Stimulated activated CD4-positive, alpha-beta T cell treated with anti-CD3 and anti-CD28 coated beads, Interleukin-12 subunit alpha, Interleukin-12 subunit beta, amount 100 ng/mL, for 4 hours (primary cell): ENCODE data around the gene KIAA1549.
"Not testable (repeated sequence)": the region's sequence is repeated elsewhere in the genome, so short reads cannot be mapped to it uniquely, and the experiment has no call there.

Source experiments
- DNase-seq: peaks from one replicate; pipeline ENCODE4 v3.0.0-alpha.2; 2020

The KIAA1549 gene

DNA sequence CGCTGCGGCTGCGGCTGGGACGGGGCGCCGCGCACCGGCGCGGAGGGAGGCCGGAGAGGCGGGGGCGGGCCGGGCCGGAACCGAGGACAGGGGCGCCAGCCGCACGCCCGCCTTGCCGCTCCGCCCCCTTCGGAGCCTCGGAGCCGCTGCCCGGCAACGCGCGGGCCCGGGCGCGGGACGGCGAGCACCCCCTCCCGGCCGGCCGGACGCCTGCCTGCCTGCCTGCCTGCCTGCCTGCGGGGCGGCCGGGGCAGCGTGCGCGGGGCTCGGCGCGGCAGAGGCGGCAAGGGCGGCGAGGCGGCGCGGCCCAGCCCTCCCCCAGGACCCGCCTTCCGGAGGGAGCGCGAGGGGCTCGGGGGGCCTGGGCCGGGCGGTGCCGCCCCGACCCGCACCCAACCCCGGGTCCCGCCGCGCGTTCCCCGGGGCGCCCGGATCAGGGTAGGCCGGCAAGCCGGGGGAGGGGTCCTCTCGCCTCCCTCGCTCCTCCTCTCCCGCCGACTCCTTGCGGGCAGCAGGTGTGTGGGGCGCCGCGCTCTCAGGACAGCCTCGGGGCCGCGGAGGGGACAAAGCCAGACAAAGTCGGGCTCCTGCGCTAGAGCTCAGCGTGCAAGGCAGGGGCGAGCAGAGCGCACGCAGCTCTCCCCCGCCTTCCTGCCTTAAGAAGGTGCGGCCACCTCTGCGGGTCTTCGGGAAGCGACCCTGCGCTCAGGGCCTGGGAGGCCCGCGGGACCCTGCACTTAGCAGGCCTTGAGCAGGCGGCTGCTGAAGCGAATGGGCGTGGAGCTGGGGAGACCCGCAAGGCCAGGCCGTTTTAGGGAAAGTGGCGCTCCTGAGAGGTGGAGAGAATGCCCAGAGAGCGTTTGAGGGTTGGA, at the start of gene KIAA1549:
Gene KIAA1549 (minus strand): TSS at position 58 of the 872 bp plus-strand sequence. CDS start 120 bp downstream, outside the sequence.
- peak; percentile 50 for DNase-seq

DNA sequence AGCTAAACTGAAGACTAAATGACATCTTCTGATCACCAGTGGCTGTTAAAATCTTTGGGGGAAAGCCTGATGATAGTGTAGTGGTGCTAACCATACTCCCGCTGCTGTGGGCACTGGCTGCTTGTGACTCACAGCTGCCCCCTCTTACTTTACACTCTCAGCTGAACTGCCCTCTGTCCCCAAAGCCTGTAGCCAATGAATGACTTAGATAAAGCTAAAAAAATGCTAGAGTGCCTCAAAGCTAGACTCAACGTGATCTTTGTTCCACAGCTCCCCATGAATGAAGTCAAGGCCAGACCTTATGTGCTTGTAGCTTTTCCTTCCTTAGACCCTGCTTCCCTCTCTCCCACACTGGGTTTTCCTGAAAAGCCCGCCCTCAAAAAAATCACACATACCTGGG, 48.2 kb upstream of the KIAA1549 start:
- DNase-seq = no peak

DNA sequence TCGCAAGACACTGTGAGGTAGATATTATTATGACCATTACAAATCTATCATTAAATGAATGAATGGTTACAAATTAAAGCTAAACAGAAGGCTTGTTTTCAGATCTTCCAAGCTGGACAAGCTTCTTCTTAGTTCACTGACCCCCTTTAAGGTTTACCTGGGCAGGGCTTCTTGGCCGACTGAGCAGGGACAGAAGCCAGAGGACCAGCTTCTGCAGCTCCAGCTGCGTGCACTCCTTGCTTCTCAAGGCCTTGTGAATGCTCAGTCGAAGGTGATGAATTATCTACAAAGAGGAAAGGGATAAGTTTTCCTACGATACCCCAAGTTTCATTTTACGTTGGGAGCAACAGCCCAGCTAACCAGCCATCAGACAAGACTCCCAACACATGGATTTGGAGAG, 45.4 kb upstream of the KIAA1549 start:
- no peak for DNase-seq

GRCh38 chr7:139025861-139026260, 44.7 kb upstream of the KIAA1549 start:
- DNase-seq = not testable (repeated sequence)

- no peak for DNase-seq
Observed at GRCh38 chr7:139023076-139023475, 41.9 kb upstream of the KIAA1549 start.

DNA sequence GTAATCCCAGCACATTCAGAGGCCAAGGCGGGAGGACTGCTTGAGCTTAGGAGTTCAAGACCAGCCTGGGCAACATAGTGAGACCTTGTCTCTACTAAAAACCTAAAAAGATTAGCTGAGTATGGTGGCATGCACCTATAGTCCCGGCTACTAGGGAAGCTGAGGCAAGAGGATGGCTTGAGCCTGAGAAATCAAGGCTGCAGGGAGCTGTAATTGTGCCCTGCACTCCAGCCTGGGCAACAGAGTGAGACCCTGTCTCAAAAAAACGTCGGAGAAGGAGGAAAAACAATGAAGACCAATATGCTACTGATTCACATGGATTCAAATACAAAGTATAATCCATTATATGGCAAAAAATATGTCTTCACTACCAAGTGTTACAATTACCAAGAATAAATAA, 41.1 kb upstream of the KIAA1549 start:
- DNase-seq = no peak

- DNase-seq = no peak
Observed at GRCh38 chr7:139018910-139019309, 37.7 kb upstream of the KIAA1549 start.

DNA sequence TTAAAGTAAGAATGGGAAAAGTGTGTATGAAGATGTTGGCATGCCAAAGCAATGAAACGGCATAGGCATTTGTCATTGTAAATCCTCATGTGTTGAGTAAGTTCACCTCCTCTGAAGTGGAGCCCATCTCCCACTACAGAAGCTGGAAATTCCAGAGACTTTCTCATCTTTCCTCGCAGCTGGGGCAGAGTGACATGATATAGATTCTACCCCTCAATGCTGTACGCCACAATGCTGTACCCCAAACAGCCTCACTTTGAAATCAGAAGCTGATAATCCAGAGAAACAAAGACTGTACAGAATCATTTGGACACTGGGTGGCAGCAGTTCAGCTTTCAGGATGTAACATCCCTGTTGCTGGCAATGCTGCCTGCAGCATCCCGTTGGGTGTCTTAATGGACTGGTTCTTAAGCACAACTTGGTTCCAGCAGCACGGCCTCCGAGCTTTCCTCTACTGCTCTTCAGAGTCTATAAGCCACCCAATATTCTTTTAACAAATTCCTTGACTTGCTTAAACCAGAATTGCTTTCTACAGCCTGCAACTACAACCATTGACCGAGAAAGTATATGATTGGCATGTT, 35.8 kb upstream of the KIAA1549 start:
- DNase-seq = peak; percentile 39

DNA sequence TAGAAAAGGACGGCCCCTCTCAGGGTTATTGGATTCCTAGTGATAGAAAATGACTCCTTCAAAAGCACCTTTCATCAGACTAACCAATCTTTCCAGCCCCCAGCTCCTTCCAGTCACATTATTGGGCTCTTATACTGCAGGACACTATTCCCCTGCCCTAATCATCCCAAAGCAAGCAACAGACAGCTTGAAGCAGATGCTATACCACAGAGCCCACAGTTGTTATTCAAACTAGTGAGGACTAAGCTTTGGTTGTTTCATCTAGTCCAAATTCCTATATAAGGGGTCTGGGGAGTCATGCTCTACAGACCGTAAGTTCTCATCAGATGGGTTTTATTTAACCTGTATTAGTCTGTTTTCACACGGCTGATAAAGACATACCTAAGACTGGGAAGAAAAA, 30.2 kb upstream of the KIAA1549 start:
- no peak for DNase-seq

GRCh38 chr7:139004321-139005090, 23.3 kb upstream of the KIAA1549 start:
- DNase-seq = no peak

DNA sequence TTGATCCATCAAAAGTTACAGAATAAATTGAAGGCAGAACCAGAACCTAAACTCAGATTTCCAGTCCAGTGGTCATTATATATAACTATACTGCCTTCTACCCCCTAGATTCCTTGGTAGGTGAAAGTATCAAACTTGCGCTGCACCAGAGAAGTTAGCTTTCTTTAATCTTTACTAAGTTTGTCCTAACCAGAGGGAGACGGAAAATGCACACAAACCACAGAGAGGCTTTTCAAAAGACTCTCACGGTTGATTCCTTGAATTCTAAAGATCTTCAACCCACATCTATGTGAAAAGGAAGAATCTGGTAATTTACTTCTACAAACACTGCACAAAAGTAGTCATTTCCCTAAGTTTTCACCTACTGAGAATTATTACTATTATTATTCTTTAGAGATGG, 18.2 kb upstream of the KIAA1549 start:
- no peak for DNase-seq

DNA sequence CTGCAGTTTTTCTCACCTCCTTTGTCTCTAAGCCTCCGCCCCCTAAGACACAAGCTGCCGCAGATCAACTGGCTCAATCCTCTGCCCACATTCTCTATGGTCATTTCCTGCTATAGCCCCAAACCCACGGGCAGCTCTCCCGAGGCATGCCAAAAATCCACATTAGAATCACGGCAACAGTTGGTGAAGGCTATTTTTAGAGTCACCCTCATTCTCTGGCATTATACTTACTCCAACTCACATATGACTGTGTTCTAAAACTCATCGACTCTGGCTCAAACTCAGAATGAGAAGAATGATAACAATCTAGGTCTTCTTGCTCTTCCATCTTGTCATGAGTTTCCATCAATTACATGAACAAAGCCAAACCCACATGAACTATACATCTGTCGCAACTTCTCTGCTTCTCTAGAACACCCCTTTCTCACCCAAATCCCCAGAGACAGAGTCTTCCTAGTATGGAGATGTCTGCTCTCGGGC, 10.9 kb upstream of the KIAA1549 start:
- no peak for DNase-seq

GRCh38 chr7:138987686-138988085, 6.5 kb upstream of the KIAA1549 start:
- DNase-seq = no peak

DNA sequence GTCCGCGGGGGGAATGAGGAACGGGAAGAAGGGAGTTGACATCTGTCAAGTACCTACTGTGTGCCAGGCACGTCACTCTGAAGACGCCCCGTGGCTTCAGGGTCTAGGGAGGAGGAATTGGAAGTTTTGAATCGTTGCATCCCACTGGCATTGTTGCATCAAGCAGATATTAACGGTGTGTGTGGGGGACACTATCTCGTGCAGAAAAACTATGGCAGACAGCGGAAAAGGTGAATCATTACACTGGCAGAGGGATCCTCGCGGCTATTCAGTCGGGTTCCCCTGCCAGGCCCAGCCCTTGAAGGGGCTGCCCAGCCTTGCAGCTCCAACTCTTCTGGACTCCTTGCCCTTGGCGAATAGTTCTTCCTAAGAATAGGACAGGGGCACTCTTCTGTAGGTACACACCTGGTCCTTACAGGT, 1.0 kb upstream of the KIAA1549 start:
- DNase-seq = no peak

DNA sequence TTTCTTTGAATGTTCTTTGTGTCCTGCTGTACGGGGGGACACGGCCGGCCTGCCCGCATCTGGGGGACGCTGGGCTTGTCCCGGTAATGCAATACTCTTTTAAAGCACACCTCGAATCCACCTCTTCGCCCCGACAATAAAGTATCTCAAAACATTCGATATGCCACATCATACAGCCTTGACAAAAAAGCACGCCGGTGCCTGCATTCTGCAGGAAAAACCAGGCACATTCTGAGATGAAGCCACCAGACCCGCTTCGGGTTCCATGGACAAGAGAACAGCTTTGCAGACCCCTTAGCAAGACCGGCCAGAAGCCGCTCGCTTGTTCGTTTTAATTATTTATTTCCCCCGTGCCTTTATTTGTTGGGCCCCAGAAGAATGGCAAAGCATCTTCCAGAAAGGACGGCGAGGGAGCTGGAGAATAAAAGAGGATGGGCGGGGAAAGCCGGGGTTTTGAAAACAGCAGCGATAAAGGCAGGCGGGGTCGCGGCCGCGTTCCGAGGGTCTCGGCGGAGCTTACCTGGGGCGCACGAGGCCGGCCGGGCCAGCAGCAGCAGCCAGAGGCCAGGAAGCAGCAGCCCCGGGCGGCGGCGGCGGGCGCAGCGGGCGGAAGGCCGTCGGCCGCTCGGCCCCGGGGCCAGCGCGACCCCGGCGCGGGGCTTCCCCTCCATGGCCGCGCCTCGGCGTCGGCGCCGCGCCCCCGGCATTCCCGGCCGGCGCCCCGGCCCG, 462 bp downstream of the KIAA1549 start:
- peak; percentile 1 for DNase-seq

- no peak for DNase-seq
Observed at GRCh38 chr7:138979988-138980562, 1.1 kb downstream of the KIAA1549 start.

- DNase-seq = no peak
Observed at GRCh38 chr7:138979226-138979979, 1.8 kb downstream of the KIAA1549 start.

DNA sequence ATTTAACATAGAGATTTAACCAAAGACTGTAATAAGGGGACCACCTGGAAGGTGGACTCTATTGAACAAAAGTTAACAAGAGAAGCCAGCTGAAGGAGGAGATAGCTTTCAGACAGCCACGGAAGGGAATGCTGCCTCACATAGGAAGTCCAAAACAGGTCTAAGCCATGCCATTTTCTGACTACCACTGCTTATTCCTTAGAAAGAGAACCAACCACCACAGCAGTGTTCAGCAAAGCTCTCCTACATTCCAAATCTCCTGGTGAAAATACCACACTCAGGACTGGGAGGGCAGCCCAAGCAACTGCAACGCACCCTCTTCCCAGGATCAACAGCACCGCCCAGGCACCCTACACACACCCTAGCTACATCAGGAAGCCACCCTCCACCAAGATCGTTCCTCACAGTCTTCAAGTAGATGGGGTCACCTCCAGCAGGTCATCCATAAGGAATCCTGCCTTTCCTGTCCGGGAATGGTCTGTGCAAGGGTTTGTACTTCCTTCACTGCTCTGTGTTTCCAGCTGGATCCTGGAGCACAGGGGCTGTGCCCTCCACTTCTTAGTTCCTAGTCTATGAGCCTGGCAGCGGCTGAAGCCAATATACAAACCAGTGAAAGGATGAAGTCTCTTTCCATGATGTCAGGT, 2.5 kb downstream of the KIAA1549 start:
- DNase-seq = no peak

DNA sequence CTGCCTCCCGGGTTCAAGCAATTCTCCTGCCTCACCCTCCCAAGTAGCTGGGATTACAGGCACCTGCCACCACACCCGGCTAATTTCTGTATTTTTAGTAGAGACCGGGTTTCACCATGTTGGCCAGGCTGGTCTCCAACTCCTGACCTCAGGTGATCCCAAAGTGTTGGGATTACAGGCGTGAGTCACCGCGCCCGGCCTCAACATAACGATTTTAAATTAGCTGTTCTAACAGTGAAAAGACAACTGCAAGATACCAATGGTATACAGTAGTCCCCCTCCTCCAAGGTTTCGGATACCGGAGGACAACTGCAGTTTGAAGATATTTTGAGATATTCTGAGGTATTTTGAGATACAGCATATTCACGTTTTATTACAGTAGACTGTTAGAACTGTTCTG, 5.0 kb downstream of the KIAA1549 start:
- not testable (repeated sequence) for DNase-seq

- no peak for DNase-seq
Observed at GRCh38 chr7:138975343-138976104, 5.7 kb downstream of the KIAA1549 start.
